ENCODE measurements around the gene CELF1. TPM values are rescaled to one million over a fixed set of nuclear protein-coding genes. Genes with fewer than 3 reads are reported as not detected.

CELF1 gene
- polyA plus RNA-seq, 1 donor (not counting 4 experiments of a cell fraction or from before 2014, with no cell fraction given): 110 TPM

- Histone ChIP-seq H3K9me1 (ENCODE audit: control insufficient read depth, extremely low read depth, insufficient read depth, low read length) (no peaks in the 10 kb centered on the region), H3K4me1 (ENCODE audit: control insufficient read depth, extremely low read depth, insufficient read depth, low read length) (peaks cover 12% of the 10 kb centered on the region), H3K79me2 (ENCODE audit: control insufficient read depth, insufficient read depth, low read length) (peaks cover 98% of the 10 kb centered on the region), H3K4me3 (ENCODE audit: control insufficient read depth in 2 of 3, extremely low read depth in 1 of 3, insufficient read depth in 2 of 3, low read depth in 1 of 3, low read length in 3 of 3) (no peak overlapping the region), H3K27ac (ENCODE audit: control insufficient read depth, insufficient read depth, low read length) (no peak overlapping the region), H3K27me3 (ENCODE audit: control insufficient read depth, extremely low read depth, insufficient read depth, low read length) (no peaks in the 10 kb centered on the region), H4K20me1 (ENCODE audit: control insufficient read depth, extremely low read depth, insufficient read depth, low read length) (peaks cover 3% of the 10 kb centered on the region), H3K36me3 (ENCODE audit: control insufficient read depth in 2 of 2, extremely low read depth in 1 of 2, insufficient read depth in 2 of 2, low read length in 2 of 2) (no peaks in the 10 kb centered on the region), H2AFZ (ENCODE audit: control insufficient read depth, low read length) (no peak overlapping the region), H3K9me3 (ENCODE audit: control insufficient read depth, low read depth, low read length) (no peaks in the 10 kb centered on the region), H3K4me2 (ENCODE audit: control insufficient read depth, extremely low read depth, insufficient read depth, low read depth, low read length) (no peak overlapping the region), H3K9ac (ENCODE audit: control insufficient read depth, extremely low read depth, insufficient read depth, low read length) (no peak overlapping the region)
- TF ChIP-seq CTCF (optimal IDR thresholded peaks at IDR 0.05 in 1 of 3, IDR thresholded peaks at IDR 0.05 in 1 of 3, conservative IDR thresholded peaks at IDR 0.05 in 1 of 3; ENCODE audit: extremely low read depth in 1 of 3, insufficient read depth in 2 of 3, low read length in 3 of 3) (no peak), EZH2 (IDR thresholded peaks at IDR 0.05; ENCODE audit: low read length) (no peak)
- DNase-seq (ENCODE audit: low read depth, low spot score) (no peak), FAIRE-seq (no peak)
- dilution Hi-C loops (cut with MboI; ENCODE audit: extremely low pct_ligation_motif_present, low sequenced_read_pairs): no loop called here
These were observed 46.6 kb downstream of the CELF1 start for GRCh38 chr11:47506373-47506772.

- peaks cover 3% of the 10 kb centered on the region for H4K20me1 ChIP-seq (ENCODE audit: control insufficient read depth, extremely low read depth, insufficient read depth, low read length)
- peaks cover 98% of the 10 kb centered on the region for H3K79me2 ChIP-seq (ENCODE audit: control insufficient read depth, insufficient read depth, low read length)
- DNase-seq (ENCODE audit: low read depth, low spot score) (no peak), FAIRE-seq (no peak)
- no peak overlapping the region for H3K4me2 ChIP-seq (ENCODE audit: control insufficient read depth, extremely low read depth, insufficient read depth, low read depth, low read length)
- no peaks in the 10 kb centered on the region for H3K9me3 ChIP-seq (ENCODE audit: control insufficient read depth, low read depth, low read length)
- peaks cover 7 to 8% of the 10 kb centered on the region in 2 experiments for H3K36me3 ChIP-seq (ENCODE audit: control insufficient read depth in 2 of 2, extremely low read depth in 1 of 2, insufficient read depth in 2 of 2, low read length in 2 of 2)
- no peaks in the 10 kb centered on the region for H3K9me1 ChIP-seq (ENCODE audit: control insufficient read depth, extremely low read depth, insufficient read depth, low read length)
- H3K27me3 ChIP-seq (ENCODE audit: control insufficient read depth, extremely low read depth, insufficient read depth, low read length): no peaks in the 10 kb centered on the region
- H2AFZ ChIP-seq (ENCODE audit: control insufficient read depth, low read length): no peak overlapping the region
- H3K4me3 ChIP-seq (ENCODE audit: control insufficient read depth in 2 of 3, extremely low read depth in 1 of 3, insufficient read depth in 2 of 3, low read depth in 1 of 3, low read length in 3 of 3): no peak overlapping the region
- TF ChIP-seq CTCF (optimal IDR thresholded peaks at IDR 0.05 in 1 of 3, IDR thresholded peaks at IDR 0.05 in 1 of 3, conservative IDR thresholded peaks at IDR 0.05 in 1 of 3; ENCODE audit: extremely low read depth in 1 of 3, insufficient read depth in 2 of 3, low read length in 3 of 3): no peak
- no peak for TF ChIP-seq EZH2 (IDR thresholded peaks at IDR 0.05; ENCODE audit: low read length)
- dilution Hi-C loops (cut with MboI; ENCODE audit: extremely low pct_ligation_motif_present, low sequenced_read_pairs): no loop called here
- no peak overlapping the region for H3K27ac ChIP-seq (ENCODE audit: control insufficient read depth, insufficient read depth, low read length)
- H3K9ac ChIP-seq (ENCODE audit: control insufficient read depth, extremely low read depth, insufficient read depth, low read length): no peak overlapping the region
- peaks cover 3% of the 10 kb centered on the region for H3K4me1 ChIP-seq (ENCODE audit: control insufficient read depth, extremely low read depth, insufficient read depth, low read length)
These were observed 48.0 kb downstream of the CELF1 start for GRCh38 chr11:47504910-47505309.

Measured in keratinocyte (primary cell).